Kidney (tissue), 14 donors: ENCODE data around the gene PLPPR2. TPM values are rescaled to one million over a fixed set of nuclear protein-coding genes. Genes with fewer than 3 reads are reported as not detected.
"Not testable (repeated sequence)": the region's sequence is repeated elsewhere in the genome, so short reads cannot be mapped to it uniquely, and the experiment has no call there.

Source experiments
- DNase-seq, 5 donors: peaks; one replicate each; pipeline ENCODE4 v3.0.0-alpha.2; 2013 to 2020
- FAIRE-seq: peaks from 2 replicates; lab custom pipeline; 2012; peaks lifted over from hg19 to GRCh38; lab: Jason Lieb, UNC
- H3K27ac ChIP-seq, 2 donors: one replicate each; pipeline ENCODE4 v1.7.0; 2013; ENCODE audit warnings: low read depth in 2 of 2, low read length in 2 of 2, inconsistent platforms in 1 of 2
- H3K27me3 ChIP-seq: one replicate; pipeline ENCODE4 v1.7.1; 2013; ENCODE audit warnings: low read length, inconsistent platforms; ENCODE audit not compliant: control insufficient read depth, insufficient read depth
- H3K36me3 ChIP-seq, 3 donors: one replicate each; pipeline versions ENCODE4 v1.7.0 to v1.7.1; 2013; ENCODE audit warnings: low read length in 3 of 3, control low read depth in 1 of 3, inconsistent platforms in 1 of 3; ENCODE audit not compliant: insufficient read depth in 3 of 3, control insufficient read depth in 2 of 3
- H3K4me1 ChIP-seq, 3 donors: one replicate each; pipeline versions ENCODE4 v1.7.0 to v1.7.1; 2013; ENCODE audit warnings: low read length in 3 of 3, inconsistent platforms in 1 of 3, low read depth in 1 of 3; ENCODE audit not compliant: control insufficient read depth in 2 of 3, insufficient read depth in 2 of 3
- H3K4me3 ChIP-seq, 3 donors: one replicate each; pipeline versions ENCODE4 v1.7.0 to v1.8.1; 2013; ENCODE audit warnings: low read length in 3 of 3, control low read depth in 1 of 3, inconsistent platforms in 1 of 3
- H3K9ac ChIP-seq, 3 donors: one replicate each; pipeline versions ENCODE4 v1.7.0 to v1.7.1; 2013; ENCODE audit warnings: low read length in 3 of 3, control low read depth in 1 of 3, inconsistent platforms in 1 of 3
- H3K9me3 ChIP-seq, 3 donors: one replicate each; pipeline versions ENCODE4 v1.7.0 to v1.7.1; 2013; ENCODE audit warnings: low read length in 3 of 3, control low read depth in 1 of 3, inconsistent platforms in 1 of 3; ENCODE audit not compliant: control insufficient read depth in 2 of 3, insufficient read depth in 1 of 3
- intact Hi-C: fragments of 100-400 bp; cut with DNase I; formaldehyde crosslinking; loops from one replicate; pipeline ENCODE4 v1.11.1; 2022
- polyA plus RNA-seq: library from polyadenylated mRNA; stranded (reverse); fragments of 350-450 nt; fragmentation: Illumina TruSeq; extraction: RNeasy Lipid Tissue Mini Kit (QIAGEN cat#74804); gene quantifications from one replicate; pipeline ENCODE4 v1.2.3, GENCODE V29; 2014; ENCODE audit warnings: low read depth, low replicate concordance; ENCODE audit not compliant: insufficient read depth
- total RNA-seq: library from RNA; stranded (reverse); fragmentation: NEBNext Ultra II Directional; extraction: Animal tissue kit (Norgen Biotek cat#: 25700); gene quantifications from one replicate; pipeline ENCODE4 v1.2.1, GENCODE V29; 2021
- TF ChIP-seq, protein P1 (sequence below): IDR thresholded peaks from 3 replicates; pipeline ENCODE4 v1.5.1; 2012; ENCODE audit warnings: mild to moderate bottlenecking, moderate library complexity, borderline replicate concordance; ENCODE audit not compliant: insufficient read depth; ENCODE audit errors: extremely low read depth
- donor health status: control.
- donor health status: control.
- donor health status: control.
- donor health status: control.
- donor health status: control.
- donor health status: DM: yes; HTN: yes; CAD: no.
- donor health status: Normal renal cell carcinoma (clear cell type).

The PLPPR2 gene
- total and polyA plus RNA-seq, 2 donors from 2014 or later, result 11.7 to 22.5 TPM

DNA sequence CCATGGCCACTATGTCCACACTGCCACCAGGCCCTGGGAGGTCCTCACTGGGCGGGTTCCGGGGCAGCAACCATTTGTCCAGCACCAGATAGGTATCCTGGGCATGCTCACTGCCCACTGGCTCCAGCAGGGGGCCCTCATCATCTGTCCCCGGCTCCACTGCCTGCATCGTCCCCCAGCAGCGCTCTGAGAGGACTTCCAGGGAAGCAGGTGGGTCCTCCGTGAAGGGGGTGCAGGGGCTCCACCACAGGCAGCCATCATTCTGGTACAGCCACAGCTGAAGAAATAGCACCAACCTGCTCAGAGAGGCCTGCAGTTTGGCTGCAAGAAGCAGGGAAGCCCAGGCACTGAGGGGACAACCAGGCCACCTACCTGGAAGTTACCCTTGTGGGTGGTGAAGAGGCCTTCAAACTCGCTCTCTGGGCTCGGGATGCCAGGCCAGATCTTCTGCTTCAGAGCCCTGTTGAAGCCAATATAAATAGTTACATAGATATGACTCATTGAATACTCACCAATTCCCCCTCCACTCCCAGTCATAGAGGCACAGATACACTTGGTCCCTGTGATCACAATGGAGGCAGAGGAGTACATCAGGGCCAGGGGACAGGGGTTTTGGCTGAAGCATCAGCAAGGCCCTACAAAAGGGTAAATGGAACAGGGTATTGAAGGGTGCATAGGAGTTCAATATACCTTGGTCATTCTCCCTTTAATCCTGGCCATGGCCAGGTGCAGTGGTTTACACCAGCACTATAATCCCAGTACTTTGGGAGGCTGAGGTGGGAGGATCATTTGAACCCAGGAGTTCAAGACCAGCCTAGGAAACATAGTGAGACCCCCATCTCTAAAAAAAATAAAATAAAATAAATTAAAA, 23.3 kb downstream of the PLPPR2 start:
- H3K4me1 ChIP-seq, result peaks cover 0 to 44% (median 0%) of the 10 kb centered on the region in 3 donors
- H3K9ac ChIP-seq, result no peak overlapping the region
- intact Hi-C loops, result no loop called here
- TF ChIP-seq, protein P1, sequence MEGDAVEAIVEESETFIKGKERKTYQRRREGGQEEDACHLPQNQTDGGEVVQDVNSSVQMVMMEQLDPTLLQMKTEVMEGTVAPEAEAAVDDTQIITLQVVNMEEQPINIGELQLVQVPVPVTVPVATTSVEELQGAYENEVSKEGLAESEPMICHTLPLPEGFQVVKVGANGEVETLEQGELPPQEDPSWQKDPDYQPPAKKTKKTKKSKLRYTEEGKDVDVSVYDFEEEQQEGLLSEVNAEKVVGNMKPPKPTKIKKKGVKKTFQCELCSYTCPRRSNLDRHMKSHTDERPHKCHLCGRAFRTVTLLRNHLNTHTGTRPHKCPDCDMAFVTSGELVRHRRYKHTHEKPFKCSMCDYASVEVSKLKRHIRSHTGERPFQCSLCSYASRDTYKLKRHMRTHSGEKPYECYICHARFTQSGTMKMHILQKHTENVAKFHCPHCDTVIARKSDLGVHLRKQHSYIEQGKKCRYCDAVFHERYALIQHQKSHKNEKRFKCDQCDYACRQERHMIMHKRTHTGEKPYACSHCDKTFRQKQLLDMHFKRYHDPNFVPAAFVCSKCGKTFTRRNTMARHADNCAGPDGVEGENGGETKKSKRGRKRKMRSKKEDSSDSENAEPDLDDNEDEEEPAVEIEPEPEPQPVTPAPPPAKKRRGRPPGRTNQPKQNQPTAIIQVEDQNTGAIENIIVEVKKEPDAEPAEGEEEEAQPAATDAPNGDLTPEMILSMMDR, result peak; percentile 47
- H3K4me3 ChIP-seq, result no peak overlapping the region
- H3K36me3 ChIP-seq, result no peaks in the 10 kb centered on the region
- DNase-seq (peak; percentile 67 to 84 (median 77)), FAIRE-seq (no peak)
- H3K27me3 ChIP-seq, result peaks cover 7% of the 10 kb centered on the region
- no peak overlapping the region for H3K27ac ChIP-seq
- H3K9me3 ChIP-seq, result no peaks in the 10 kb centered on the region

DNA sequence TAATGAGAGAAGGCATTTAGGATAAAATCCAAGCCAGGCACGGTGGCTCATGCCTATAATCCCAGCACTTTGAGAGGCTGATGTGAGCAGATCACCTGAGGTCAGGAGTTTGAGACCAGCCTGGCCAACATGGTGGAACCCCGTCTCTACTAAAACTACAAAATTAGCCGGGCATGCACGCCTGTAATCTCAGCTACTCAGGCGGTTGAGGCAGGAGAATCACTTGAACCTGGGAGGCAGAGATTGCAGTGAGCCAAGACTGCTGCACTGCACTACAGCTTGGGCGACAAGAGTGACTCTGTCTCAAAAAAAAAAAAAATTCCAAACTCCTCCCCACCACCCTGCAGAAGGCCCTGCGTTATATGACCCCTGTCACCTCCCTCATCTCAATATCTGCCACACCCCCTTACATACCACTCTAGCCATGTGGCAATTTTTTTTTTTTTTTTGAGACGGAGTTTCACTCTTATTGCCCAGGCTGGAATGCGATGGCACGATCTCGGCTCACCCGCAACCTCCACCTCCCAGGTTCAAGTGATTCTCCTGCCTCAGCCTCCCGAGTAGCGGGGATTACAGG, 24.1 kb downstream of the PLPPR2 start:
- H3K4me3 ChIP-seq, H3K27me3 ChIP-seq, FAIRE-seq, H3K27ac ChIP-seq, intact Hi-C loops, H3K9me3 ChIP-seq, H3K9ac ChIP-seq, H3K36me3 ChIP-seq, DNase-seq: not testable (repeated sequence)
- H3K4me1 ChIP-seq, result peaks cover 0 to 41% (median 0%) of the 10 kb centered on the region in 3 donors

DNA sequence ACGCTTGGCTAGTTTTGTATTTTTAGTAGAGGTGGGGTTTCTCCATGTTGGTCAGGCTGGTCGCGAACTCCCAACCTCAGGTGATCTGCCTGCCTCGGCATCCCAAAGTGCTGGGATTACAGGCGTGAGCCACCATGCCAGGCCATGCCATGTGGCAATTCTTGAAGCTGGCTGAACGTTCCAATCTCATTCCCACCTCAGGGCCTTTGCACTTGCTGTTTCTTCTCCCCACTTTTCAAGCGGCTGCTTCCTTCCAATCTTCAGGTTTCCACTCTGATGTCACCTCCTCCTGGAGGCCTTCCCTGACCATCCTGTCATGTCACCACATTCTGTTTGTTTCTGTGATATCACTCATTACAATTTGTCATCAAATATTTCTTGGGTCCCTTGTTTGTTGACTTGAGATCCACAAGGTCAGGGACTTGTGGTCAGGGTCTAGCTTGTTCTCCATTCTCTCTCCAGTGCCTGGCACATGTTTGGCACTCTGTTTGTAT, 24.7 kb downstream of the PLPPR2 start:
- DNase-seq (no peak), FAIRE-seq (no peak)
- peaks cover 0 to 43% (median 0%) of the 10 kb centered on the region in 3 donors for H3K4me1 ChIP-seq
- H3K9me3 ChIP-seq, result no peaks in the 10 kb centered on the region
- H3K9ac ChIP-seq, result no peak overlapping the region
- intact Hi-C loops, result no loop called here
- H3K4me3 ChIP-seq, result peak overlapping the region in 1 of 3 donors; percentile 77
- no peaks in the 10 kb centered on the region for H3K36me3 ChIP-seq
- TF ChIP-seq, protein P1, result no peak
- H3K27me3 ChIP-seq, result peaks cover 7% of the 10 kb centered on the region
- H3K27ac ChIP-seq, result no peak overlapping the region
